Raji (cell line): ENCODE measurements around the gene ACACB.
A peak's percentile ranks its signal among the peaks of the same experiment; 100 is the strongest.

Experiments
- POLR2A ChIP-seq: IDR thresholded peaks from 2 replicates; pipeline ENCODE4 v1.6.1; 2011; ENCODE audit warnings: low read depth, low read length, control low read depth; ENCODE audit not compliant: insufficient read depth

The ACACB gene

GRCh38 chr12:109151457-109151856 lies 35.1 kb downstream of the ACACB start:
- TF ChIP-seq POLR2A = no peak

DNA sequence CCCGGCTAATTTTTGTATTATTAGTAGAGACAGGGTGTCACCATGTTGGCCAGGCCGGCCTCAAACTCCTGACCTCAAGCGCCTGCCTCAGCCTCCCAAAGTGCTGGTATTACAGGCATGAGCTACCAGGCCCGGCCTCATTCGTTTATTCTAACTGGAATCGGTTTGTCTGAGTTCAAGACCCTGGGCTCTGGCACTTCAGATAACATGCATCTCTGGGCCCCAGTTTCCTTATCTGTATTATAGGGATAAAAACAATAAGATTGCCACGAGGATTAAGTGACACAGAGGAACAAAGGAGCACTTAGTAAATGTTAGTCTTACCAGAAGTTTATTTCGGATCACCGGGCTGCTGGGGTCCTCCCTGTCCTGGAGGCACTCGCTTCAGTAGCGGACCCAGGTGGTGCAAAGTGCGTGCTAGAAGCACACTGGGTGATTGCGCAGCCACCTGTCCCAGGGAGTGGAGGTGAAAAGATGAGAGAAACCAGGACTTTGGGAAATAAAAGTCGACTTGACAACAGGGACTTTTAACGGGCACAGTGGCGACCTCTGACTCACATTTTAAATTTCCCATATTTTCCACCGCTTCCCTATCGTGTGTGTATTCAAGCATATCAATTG lies 37.5 kb downstream of the ACACB start:
- TF ChIP-seq POLR2A = no peak

- peak; percentile 68 for TF ChIP-seq POLR2A
These were observed 38.4 kb downstream of the ACACB start for GRCh38 chr12:109154451-109155438.

- no peak for TF ChIP-seq POLR2A
These were observed 39.6 kb downstream of the ACACB start for GRCh38 chr12:109156036-109156435.

- no peak for TF ChIP-seq POLR2A
These were observed 40.2 kb downstream of the ACACB start for GRCh38 chr12:109156586-109156985.

- no peak for TF ChIP-seq POLR2A
These were observed 41.6 kb downstream of the ACACB start for GRCh38 chr12:109157986-109158385.

DNA sequence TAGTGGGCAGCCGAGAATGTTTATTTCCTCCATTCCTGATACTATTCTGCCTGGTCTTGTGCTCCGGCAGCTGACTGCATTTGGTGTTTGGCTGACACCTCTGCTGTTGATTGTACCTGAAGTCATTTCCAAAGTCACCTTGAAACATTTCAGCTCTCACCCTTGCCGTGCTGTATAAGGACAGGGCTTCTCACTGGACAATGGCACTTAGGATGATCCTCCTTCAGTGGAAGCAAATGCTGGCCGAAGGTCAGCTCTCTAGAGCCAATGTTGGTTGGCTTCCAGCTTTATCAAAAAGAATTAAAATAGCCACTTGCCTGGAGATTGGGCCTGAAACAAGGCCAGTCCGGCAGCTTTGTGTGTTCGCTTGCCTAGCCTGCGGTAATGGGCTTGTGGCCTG lies 44.0 kb downstream of the ACACB start:
- TF ChIP-seq POLR2A = no peak

DNA sequence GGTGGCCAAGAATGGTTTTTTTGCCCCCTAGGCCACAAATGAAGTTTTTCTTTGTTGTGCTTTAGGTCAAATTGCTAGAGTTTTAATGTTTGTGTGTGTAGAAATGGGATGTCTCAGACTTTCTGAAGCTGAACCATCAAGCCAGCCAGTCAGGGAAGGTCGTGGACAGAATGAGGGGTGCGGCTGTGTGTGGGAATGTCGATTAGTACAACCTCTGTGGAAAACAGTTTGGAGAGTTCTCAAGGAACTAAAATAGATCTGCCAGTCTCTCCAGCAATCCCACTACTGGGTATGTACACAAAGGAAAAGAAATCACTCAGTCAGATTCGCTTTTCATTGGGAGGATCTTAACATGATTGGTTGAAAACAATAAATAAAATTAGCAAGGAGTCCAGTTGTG lies 44.5 kb downstream of the ACACB start:
- no peak for TF ChIP-seq POLR2A

DNA sequence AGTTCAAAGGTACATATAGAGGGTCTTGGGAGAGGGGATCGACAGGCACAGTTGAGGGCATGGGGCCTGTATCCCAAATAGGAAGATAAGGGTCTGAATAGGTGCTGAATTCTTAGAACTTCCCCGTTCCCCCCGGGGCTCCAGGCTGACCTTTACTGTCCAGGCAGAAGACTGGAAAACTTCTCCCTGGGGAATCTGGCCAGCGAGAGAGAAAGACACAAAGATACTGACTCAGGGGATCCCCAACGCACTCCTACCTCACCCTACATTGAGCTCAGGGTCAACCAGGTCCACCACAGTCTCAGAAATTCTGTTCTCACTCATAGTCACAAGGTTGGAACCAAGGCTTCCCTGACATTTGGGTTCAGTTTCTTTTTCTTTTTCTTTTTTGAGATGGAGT lies 46.2 kb downstream of the ACACB start:
- no peak for TF ChIP-seq POLR2A

- TF ChIP-seq POLR2A = no peak
These were observed 46.8 kb downstream of the ACACB start for GRCh38 chr12:109163167-109163566.

DNA sequence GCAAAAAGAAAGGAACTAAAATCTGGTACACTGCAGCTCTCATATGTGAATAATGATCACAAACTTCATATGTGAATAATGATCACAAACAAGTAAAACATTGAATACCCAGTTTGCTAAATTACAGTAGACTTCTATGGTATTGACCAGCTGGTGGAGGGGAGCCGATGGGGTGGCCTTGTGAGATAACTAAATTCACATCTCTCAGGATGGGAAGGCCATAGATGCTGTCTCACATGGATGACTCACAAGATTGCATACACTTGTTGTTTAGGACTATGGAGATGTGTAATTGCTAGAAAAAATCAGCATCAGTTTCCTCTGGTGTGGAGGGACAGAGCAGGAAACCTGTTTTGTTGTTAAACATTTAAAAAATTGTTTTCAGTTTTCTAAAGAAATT lies 49.2 kb downstream of the ACACB start:
- no peak for TF ChIP-seq POLR2A

DNA sequence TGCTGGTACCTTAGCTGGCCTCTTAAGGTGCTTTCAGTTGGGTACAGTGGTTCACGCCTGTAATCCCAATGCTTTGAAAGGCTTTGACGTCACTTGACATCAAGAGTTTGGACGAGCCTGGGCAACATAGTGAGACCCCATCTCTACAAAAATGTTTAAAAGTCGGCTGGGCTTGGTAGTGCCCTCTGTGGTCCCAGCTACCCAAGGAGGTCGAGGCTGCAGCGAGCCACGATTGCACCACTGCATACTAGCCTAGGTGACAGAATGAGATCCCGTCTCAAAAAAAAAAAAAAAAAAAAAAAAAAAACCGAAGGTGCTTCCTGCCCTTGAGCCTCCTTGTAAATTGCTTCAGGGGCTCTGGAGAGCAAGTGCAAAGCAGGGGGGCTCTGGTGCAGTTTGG lies 50.0 kb downstream of the ACACB start:
- TF ChIP-seq POLR2A = no peak

GRCh38 chr12:109167781-109168180 lies 51.4 kb downstream of the ACACB start:
- TF ChIP-seq POLR2A = no peak

DNA sequence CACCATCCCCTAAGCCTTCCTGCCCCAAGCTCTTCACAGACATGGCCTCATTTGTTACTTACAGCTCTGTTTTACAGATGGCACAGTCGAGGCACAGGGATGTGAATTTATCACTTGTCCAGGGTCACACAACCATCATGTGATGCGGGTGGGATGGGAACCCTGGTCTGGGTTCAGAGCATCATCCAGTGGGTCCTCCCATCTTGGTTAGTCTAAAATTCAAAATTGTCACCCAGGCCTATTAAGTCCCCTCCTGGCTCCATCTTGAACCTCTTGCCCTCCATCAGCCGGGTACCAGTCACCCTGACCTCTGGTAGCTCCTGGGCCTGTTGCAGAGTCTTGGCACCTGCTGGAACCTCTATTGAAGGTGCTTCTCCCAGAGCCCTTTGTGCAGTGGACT lies 52.9 kb downstream of the ACACB start:
- no peak for TF ChIP-seq POLR2A

DNA sequence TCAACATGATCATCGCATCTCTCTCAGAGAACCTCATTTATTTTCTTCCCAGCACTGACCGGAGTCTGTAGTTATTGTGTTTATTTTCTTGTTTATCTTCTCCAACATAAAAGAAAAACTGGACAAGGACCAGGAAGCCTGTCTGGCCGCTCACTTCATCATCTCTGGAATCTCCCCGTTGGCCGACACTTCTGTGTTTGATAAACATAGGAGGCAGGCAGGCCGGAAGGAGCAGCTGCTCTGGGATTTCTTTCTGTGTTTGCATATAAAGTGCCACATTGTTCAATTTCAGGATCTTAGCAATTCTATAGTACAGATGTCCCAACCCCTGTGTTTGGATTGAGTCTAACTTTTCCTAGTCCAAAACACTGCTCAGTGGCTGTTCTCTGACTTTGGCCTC lies 53.3 kb downstream of the ACACB start:
- no peak for TF ChIP-seq POLR2A

GRCh38 chr12:109170324-109170723 lies 53.9 kb downstream of the ACACB start:
- no peak for TF ChIP-seq POLR2A
